Activated CD4-positive, alpha-beta T cell treated with anti-CD3 and anti-CD28 coated beads for 36 hours (primary cell): Measurements from ENCODE around the gene HS3ST3A1. TPM values are rescaled to one million over a fixed set of nuclear protein-coding genes. Genes with fewer than 3 reads are reported as not detected.

Experiments
- ATAC-seq: fragments of 200-7000 bp; cut with Tn5 transposase; one replicate; pipeline ENCODE4 v1.10.0; 2021; ENCODE audit warnings: mild to moderate bottlenecking, moderate library complexity
- CTCF ChIA-PET: fragments of 350-600 bp; sonication (Branson Sonifier 250); formaldehyde crosslinking; loops from one replicate; lab custom pipeline; 2021; ENCODE audit warnings: antibody characterized with exemption; lab: Charles Lee
- POLR2A ChIA-PET: fragments of 350-600 bp; sonication (Branson Sonifier 250); formaldehyde crosslinking; loops from one replicate; lab custom pipeline; 2021; ENCODE audit warnings: antibody characterized with exemption, inconsistent platforms; lab: Charles Lee
- DNase-seq: peaks from one replicate; pipeline ENCODE4 v3.0.0-alpha.2; 2020
- H3K27ac Mint-ChIP-seq: one replicate; pipeline ENCODE4 v1.8.0; 2021; ENCODE audit warnings: mixed read lengths
- H3K27me3 Mint-ChIP-seq: one replicate; pipeline ENCODE4 v1.8.0; 2021; ENCODE audit warnings: mixed read lengths
- H3K36me3 Mint-ChIP-seq: one replicate; pipeline ENCODE4 v1.8.0; 2021; ENCODE audit warnings: low read depth, mixed read lengths
- H3K4me1 Mint-ChIP-seq: one replicate; pipeline ENCODE4 v1.8.0; 2021; ENCODE audit warnings: mixed read lengths
- H3K4me3 Mint-ChIP-seq: one replicate; pipeline ENCODE4 v1.8.0; 2021; ENCODE audit warnings: mild to moderate bottlenecking, moderate library complexity, mixed read lengths
- H3K9me3 Mint-ChIP-seq: one replicate; pipeline ENCODE4 v1.8.0; 2021; ENCODE audit warnings: low read depth, mixed read lengths
- intact Hi-C, 2 experiments: fragments of 100-400 bp; cut with DNase I in 1 of 2; cut with micrococcal nuclease in 1 of 2; formaldehyde crosslinking; loops; one replicate each; pipeline versions ENCODE4 v1.14.2 to v1.15.1; 2022 to 2024; cut with DNase I, micrococcal nuclease
- total RNA-seq, 2 experiments: library from RNA; stranded (reverse); gene quantifications; one replicate each; pipeline ENCODE4 v1.2.3, GENCODE V29; 2021

Gene HS3ST3A1
- total RNA-seq, 2 experiments from 2014 or later: 0.27 to 0.56 TPM

DNA sequence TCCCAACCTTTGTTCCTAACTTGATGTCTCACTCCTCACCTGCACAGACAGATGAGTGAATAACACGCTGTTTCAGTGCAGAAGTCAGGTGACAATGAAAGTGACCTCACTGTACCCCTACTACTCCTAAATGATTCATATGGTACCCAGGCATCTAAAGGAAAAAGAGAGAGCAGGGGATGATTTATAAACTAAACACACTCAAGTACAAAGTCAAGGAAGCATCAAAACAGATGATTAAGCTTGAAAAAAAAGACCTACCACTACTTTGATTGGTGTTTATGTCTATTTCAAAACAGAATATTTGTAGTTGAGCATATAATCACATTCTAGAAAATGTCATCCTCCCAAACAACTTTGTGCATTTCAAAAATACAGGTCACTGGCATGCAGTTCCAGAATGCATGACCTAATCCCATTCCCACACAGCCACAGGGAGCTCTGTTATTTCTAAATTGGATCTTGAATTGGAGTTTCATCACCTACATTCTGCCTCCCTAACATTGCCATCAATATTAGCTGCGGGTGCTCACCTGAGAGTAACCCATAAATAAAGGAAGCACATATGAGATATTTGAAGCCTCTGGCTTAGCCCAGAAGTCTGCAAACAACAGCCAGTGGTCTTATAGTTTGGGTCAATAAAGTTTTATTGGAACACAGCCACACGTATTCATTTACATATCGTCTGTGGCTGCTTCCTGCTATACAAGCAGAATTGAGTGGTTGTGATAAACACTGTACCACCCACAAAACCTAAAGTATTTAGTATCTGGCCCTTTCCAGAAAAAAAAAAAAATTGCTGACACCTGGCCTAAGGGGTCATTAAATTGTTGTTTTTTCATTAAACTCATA lies 14.0 kb downstream of the HS3ST3A1 start:
- Mint-ChIP-seq H3K36me3 (no peaks in the 10 kb centered on the region), H3K4me1 (no peaks in the 10 kb centered on the region), H3K4me3 (no peak overlapping the region), H3K27ac (no peak overlapping the region), H3K9me3 (no peaks in the 10 kb centered on the region), H3K27me3 (peaks cover 4% of the 10 kb centered on the region)
- no peak for DNase-seq
- intact Hi-C loops: loop anchor here in 1 of 2 experiments (10.0 kb wide), 1 partner anchor 1627 kb away; no protein-coding TSS in a partner anchor
- ATAC-seq: no peak
- CTCF ChIA-PET: no interaction called here
- POLR2A ChIA-PET: no interaction called here

DNA sequence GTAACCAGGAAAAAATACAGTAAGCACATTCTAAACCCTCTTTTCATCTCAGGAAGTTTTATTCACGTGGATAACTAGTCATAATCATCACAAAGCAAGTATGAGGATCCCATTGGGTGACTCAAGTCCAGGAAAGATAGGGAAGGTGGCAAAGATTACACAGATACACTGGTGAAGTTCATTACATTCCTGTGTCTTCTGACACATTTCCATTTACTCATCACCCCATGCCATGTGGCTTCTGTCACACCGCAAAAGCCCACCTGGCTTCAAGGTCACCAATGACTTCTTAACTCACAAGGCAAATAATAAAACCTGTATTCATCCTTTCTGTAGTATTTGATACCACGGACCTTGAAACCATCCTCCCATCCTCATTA lies 17.0 kb downstream of the HS3ST3A1 start:
- Mint-ChIP-seq H3K36me3 (no peaks in the 10 kb centered on the region), H3K27ac (no peak overlapping the region), H3K4me1 (no peaks in the 10 kb centered on the region), H3K9me3 (no peaks in the 10 kb centered on the region), H3K27me3 (peaks cover 6% of the 10 kb centered on the region), H3K4me3 (no peak overlapping the region)
- DNase-seq (no peak), ATAC-seq (no peak)
- CTCF ChIA-PET: no interaction called here
- POLR2A ChIA-PET: no interaction called here
- intact Hi-C loops: loop anchor here in 1 of 2 experiments (10.0 kb wide), 1 partner anchor 1630 kb away; no protein-coding TSS in a partner anchor

GRCh38 chr17:13583996-13584700 lies 17.6 kb downstream of the HS3ST3A1 start:
- Mint-ChIP-seq H3K27me3 (peaks cover 6% of the 10 kb centered on the region), H3K4me3 (no peak overlapping the region), H3K4me1 (no peaks in the 10 kb centered on the region), H3K36me3 (no peaks in the 10 kb centered on the region), H3K9me3 (no peaks in the 10 kb centered on the region), H3K27ac (no peak overlapping the region)
- ATAC-seq (no peak), DNase-seq (no peak)
- ChIA-PET CTCF (no interaction called here), POLR2A (no interaction called here)
- intact Hi-C loops: loop anchor here in 1 of 2 experiments (10.0 kb wide), 1 partner anchor 1631 kb away; no protein-coding TSS in a partner anchor

DNA sequence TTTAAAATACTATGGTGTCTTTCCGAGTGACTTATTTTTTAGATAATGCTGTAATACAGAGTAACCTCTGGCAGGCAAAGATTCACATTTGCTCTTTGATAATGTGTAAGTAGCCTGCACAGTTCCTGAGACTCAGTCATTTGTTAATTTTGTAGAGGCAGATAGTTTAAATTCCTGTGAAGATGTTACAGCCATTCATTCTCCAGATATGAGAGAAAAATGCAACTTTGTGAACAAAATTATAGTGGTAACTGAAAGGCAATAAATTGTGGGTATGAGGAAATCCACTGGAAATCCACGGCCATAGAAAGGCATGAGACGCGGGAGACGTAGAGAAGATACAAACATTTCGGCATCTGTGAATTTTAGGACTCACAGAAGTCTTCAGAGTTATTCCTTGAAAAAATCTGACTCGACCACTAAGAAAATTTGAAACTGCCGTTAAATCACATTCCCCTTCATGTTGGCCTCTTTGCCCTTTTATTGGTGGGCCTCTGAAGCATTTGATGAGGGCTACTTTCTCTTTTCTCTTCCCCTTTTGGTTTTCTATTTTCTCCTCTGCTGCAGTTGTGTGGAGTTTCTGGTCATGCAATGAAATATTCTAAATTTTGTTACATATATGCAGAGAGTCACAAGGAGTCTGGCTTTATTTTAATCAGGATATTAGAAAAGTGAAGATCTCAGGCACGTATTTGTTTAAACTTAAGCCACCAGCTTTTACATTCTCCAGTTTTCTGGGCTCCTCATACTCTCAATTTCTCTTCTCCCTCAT lies 18.8 kb downstream of the HS3ST3A1 start:
- Mint-ChIP-seq H3K27me3 (peaks cover 6% of the 10 kb centered on the region), H3K4me3 (no peak overlapping the region), H3K36me3 (no peaks in the 10 kb centered on the region), H3K4me1 (no peaks in the 10 kb centered on the region), H3K9me3 (no peaks in the 10 kb centered on the region), H3K27ac (no peak overlapping the region)
- ChIA-PET POLR2A (no interaction called here), CTCF (no interaction called here)
- DNase-seq (no peak), ATAC-seq (no peak)
- intact Hi-C loops: loop anchor here in 1 of 2 experiments (10.0 kb wide), 1 partner anchor 1632 kb away; no protein-coding TSS in a partner anchor

DNA sequence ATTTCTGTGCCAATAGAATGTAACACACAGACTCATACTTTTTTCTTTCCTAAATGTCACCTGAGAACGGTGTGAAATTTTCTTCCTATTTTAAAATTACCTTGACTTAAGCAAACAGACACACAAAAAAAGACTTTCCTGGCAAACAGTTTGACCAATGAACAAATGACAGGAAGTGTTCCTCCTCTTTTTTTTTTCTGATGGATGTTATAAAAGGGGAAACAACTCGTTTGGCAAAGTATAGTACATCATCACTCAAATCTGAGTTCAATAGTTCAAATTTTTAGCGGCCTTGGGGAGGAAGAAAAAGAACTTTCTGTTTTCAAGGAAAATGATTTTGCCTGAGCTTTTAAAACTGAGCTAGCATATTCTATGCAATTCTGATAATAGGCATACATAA lies 19.8 kb downstream of the HS3ST3A1 start:
- ATAC-seq (no peak), DNase-seq (no peak)
- ChIA-PET CTCF (interaction anchor here (1.4 kb wide), 1 partner anchor 11 kb away, joined by 3 read pairs; no protein-coding TSS in a partner anchor), POLR2A (no interaction called here)
- Mint-ChIP-seq H3K27ac (no peak overlapping the region), H3K9me3 (peaks cover 2% of the 10 kb centered on the region), H3K36me3 (no peaks in the 10 kb centered on the region), H3K4me1 (no peaks in the 10 kb centered on the region), H3K27me3 (peaks cover 5% of the 10 kb centered on the region), H3K4me3 (no peak overlapping the region)
- intact Hi-C loops: loop anchor here in 1 of 2 experiments (10.0 kb wide), 1 partner anchor 1633 kb away; no protein-coding TSS in a partner anchor

- intact Hi-C loops: loop anchor here in 1 of 2 experiments (10.0 kb wide), 1 partner anchor 1634 kb away; no protein-coding TSS in a partner anchor
- no peak for ATAC-seq
- CTCF ChIA-PET: interaction anchor here (0.8 to 1.4 kb wide), 2 partner anchors 12 to 14 kb away, joined by 3 read pairs; no protein-coding TSS in a partner anchor
These were observed 20.9 kb downstream of the HS3ST3A1 start for GRCh38 chr17:13580790-13581189.

GRCh38 chr17:13576661-13577526 lies 24.8 kb downstream of the HS3ST3A1 start:
- H3K27me3 Mint-ChIP-seq: peaks cover 22% of the 10 kb centered on the region
- H3K9me3 Mint-ChIP-seq: peaks cover 2% of the 10 kb centered on the region
- ATAC-seq: no peak
- H3K4me3 Mint-ChIP-seq: no peak overlapping the region
- intact Hi-C loops: no loop called here
- H3K4me1 Mint-ChIP-seq: no peaks in the 10 kb centered on the region
- POLR2A ChIA-PET: no interaction called here
- no peak overlapping the region for H3K27ac Mint-ChIP-seq
- no peak for DNase-seq
- no peaks in the 10 kb centered on the region for H3K36me3 Mint-ChIP-seq
- CTCF ChIA-PET: no interaction called here

More at GRCh38 chr17:13580790-13581189, 20.9 kb downstream of the HS3ST3A1 start:
- Mint-ChIP-seq H3K27me3 (peaks cover 2% of the 10 kb centered on the region), H3K36me3 (no peaks in the 10 kb centered on the region), H3K27ac (no peak overlapping the region), H3K4me1 (no peaks in the 10 kb centered on the region), H3K4me3 (no peak overlapping the region), H3K9me3 (peaks cover 2% of the 10 kb centered on the region)
- no peak for DNase-seq
- POLR2A ChIA-PET: no interaction called here

DNA sequence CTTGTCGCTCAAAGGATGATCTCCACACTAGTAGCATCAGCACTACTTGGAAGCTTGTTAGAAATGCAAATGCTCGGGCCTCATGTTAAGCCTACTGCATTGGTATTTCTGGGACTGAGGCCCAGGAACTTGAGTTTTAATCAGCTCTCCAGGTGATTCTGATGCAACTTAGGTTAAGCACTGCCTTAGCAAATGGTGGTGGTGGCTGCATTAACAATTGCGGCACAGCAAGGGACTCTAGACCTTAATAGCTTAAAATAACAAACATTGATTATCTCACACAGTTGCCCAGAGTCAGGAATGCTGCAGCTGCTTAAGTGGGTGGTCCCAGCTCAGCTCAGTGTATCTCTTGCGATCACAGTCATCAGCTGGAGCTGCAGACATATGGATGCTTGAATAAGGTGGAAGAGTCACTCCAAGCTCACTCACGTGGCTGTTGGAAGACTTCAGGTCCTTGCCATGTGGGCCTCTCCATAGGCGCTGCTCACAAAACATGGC lies 25.8 kb downstream of the HS3ST3A1 start:
- Mint-ChIP-seq H3K27me3 (peaks cover 25% of the 10 kb centered on the region), H3K4me3 (no peak overlapping the region), H3K4me1 (no peaks in the 10 kb centered on the region), H3K9me3 (peaks cover 2% of the 10 kb centered on the region), H3K36me3 (no peaks in the 10 kb centered on the region), H3K27ac (no peak overlapping the region)
- ATAC-seq (no peak), DNase-seq (no peak)
- intact Hi-C loops: no loop called here
- ChIA-PET CTCF (interaction anchor here (0.6 to 0.7 kb wide), 3 partner anchors 10 to 1433 kb away, joined by 3 to 4 read pairs (median 3); no protein-coding TSS in a partner anchor), POLR2A (no interaction called here)

- ChIA-PET POLR2A (no interaction called here), CTCF (interaction anchor here (0.6 to 0.7 kb wide), 3 partner anchors 11 to 365 kb away, joined by 3 to 4 read pairs (median 3); no protein-coding TSS in a partner anchor)
- H3K4me3 Mint-ChIP-seq: no peak overlapping the region
- DNase-seq: no peak
- intact Hi-C loops: no loop called here
- no peak for ATAC-seq
- no peaks in the 10 kb centered on the region for H3K4me1 Mint-ChIP-seq
- H3K27ac Mint-ChIP-seq: no peak overlapping the region
- H3K36me3 Mint-ChIP-seq: no peaks in the 10 kb centered on the region
- peaks cover 2% of the 10 kb centered on the region for H3K9me3 Mint-ChIP-seq
- H3K27me3 Mint-ChIP-seq: peaks cover 22% of the 10 kb centered on the region
These were observed 26.3 kb downstream of the HS3ST3A1 start for GRCh38 chr17:13575466-13575865.

GRCh38 chr17:13572581-13572980 lies 29.1 kb downstream of the HS3ST3A1 start:
- intact Hi-C loops: no loop called here
- Mint-ChIP-seq H3K9me3 (peaks cover 2% of the 10 kb centered on the region), H3K36me3 (no peaks in the 10 kb centered on the region), H3K27me3 (peaks cover 27% of the 10 kb centered on the region), H3K4me3 (no peak overlapping the region), H3K4me1 (no peaks in the 10 kb centered on the region), H3K27ac (no peak overlapping the region)
- no peak for DNase-seq
- ChIA-PET CTCF (no interaction called here), POLR2A (no interaction called here)
- ATAC-seq: no peak
